GM23248 (cell line): Measurements from ENCODE around the gene SMYD3.

Experiments
- EZH2 ChIP-seq: fragments of 200-600 bp; sonication (generic); IDR thresholded peaks from 2 replicates; pipeline ENCODE4 v1.6.1; 2018; ENCODE audit warnings: antibody characterized with exemption, mild to moderate bottlenecking; ENCODE audit not compliant: insufficient read depth, poor library complexity, severe bottlenecking
- EZH2phosphoT487 ChIP-seq: fragments of 200-600 bp; sonication (generic); IDR thresholded peaks from 2 replicates; pipeline ENCODE4 v1.6.1; 2018; ENCODE audit warnings: antibody characterized with exemption, moderate library complexity, mild to moderate bottlenecking, low read depth; ENCODE audit not compliant: insufficient read depth

- TF ChIP-seq EZH2 (no peak), EZH2phosphoT487 (no peak)
These were observed 791.1 kb downstream of the SMYD3 start for GRCh38 chr1:245715970-245716369.
